NB4 (cell line): ENCODE measurements around the gene PCSK7.

ENCODE experiments used
- DNase-seq: peaks from one replicate; pipeline ENCODE4 v3.0.0; 2010; ENCODE audit warnings: low read depth
- H3K4me3 ChIP-seq: one replicate; pipeline ENCODE4 v1.5.1; 2011; ENCODE audit warnings: mild to moderate bottlenecking, low read depth, low read length, moderate library complexity
- MYC ChIP-seq: IDR thresholded peaks from 2 replicates; pipeline ENCODE4 v1.6.1; 2011; ENCODE audit warnings: low read depth, low read length
- POLR2A ChIP-seq: IDR thresholded peaks from 2 replicates; pipeline ENCODE4 v1.6.1; 2011; ENCODE audit warnings: mild to moderate bottlenecking; ENCODE audit not compliant: insufficient read length; ENCODE audit errors: extremely low read depth
- TF ChIP-seq, protein P1 (sequence below): IDR thresholded peaks from 2 replicates; pipeline ENCODE4 v1.6.1; 2011; ENCODE audit warnings: low read depth, low read length
- TF ChIP-seq, protein P2 (sequence below): IDR thresholded peaks from one replicate; pipeline ENCODE4 v1.5.1; 2012; ENCODE audit warnings: low read depth, low read length

The PCSK7 gene

DNA sequence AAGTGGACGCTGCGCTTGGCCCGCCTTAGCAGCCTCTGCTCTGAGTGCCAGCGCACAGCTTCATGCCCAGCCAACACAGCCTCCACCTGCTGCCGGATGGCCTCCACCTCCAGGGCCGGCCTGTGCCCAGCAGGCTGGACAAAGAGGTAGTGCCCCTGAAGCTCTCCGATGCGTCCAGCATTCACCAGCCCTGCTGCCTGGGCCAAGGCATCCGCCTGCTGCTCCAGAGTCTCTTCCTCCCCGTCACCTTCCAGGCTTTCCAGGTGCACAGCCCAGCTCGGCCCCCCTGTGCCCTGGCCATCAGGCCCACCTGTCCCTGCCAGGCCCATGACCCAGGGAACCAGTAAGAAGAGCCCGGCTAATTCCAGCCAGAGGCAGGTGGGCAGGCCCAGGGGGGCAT is 2.5 kb downstream of the PCSK7 start:
- H3K4me3 ChIP-seq: no peak overlapping the region
- TF ChIP-seq POLR2A: no peak
- TF ChIP-seq, protein P1, sequence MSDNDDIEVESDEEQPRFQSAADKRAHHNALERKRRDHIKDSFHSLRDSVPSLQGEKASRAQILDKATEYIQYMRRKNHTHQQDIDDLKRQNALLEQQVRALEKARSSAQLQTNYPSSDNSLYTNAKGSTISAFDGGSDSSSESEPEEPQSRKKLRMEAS: no peak
- DNase-seq: no peak

DNA sequence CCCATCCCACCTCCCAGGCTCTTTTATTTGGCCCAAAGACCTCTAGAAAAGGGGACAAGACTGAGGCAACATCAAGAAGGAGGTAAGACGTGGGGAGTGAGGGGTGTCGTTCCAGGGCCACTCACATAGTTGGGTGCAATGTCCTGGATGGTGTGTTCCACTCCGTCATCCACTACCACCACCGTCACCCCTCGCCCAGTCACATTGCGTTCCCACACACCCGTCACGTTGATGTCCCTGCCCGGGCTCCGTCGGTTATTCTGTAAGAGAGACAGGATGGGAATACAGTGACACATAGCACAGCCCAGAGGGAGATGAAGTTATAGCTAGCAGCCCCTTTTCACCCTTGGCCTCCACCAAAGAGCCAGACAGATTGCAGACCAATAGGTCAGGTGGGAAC is 3.8 kb downstream of the PCSK7 start:
- no peak for DNase-seq
- TF ChIP-seq, protein P1: no peak
- TF ChIP-seq POLR2A (no peak), MYC (no peak)
- TF ChIP-seq, protein P2, sequence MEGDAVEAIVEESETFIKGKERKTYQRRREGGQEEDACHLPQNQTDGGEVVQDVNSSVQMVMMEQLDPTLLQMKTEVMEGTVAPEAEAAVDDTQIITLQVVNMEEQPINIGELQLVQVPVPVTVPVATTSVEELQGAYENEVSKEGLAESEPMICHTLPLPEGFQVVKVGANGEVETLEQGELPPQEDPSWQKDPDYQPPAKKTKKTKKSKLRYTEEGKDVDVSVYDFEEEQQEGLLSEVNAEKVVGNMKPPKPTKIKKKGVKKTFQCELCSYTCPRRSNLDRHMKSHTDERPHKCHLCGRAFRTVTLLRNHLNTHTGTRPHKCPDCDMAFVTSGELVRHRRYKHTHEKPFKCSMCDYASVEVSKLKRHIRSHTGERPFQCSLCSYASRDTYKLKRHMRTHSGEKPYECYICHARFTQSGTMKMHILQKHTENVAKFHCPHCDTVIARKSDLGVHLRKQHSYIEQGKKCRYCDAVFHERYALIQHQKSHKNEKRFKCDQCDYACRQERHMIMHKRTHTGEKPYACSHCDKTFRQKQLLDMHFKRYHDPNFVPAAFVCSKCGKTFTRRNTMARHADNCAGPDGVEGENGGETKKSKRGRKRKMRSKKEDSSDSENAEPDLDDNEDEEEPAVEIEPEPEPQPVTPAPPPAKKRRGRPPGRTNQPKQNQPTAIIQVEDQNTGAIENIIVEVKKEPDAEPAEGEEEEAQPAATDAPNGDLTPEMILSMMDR: no peak
- no peak overlapping the region for H3K4me3 ChIP-seq

DNA sequence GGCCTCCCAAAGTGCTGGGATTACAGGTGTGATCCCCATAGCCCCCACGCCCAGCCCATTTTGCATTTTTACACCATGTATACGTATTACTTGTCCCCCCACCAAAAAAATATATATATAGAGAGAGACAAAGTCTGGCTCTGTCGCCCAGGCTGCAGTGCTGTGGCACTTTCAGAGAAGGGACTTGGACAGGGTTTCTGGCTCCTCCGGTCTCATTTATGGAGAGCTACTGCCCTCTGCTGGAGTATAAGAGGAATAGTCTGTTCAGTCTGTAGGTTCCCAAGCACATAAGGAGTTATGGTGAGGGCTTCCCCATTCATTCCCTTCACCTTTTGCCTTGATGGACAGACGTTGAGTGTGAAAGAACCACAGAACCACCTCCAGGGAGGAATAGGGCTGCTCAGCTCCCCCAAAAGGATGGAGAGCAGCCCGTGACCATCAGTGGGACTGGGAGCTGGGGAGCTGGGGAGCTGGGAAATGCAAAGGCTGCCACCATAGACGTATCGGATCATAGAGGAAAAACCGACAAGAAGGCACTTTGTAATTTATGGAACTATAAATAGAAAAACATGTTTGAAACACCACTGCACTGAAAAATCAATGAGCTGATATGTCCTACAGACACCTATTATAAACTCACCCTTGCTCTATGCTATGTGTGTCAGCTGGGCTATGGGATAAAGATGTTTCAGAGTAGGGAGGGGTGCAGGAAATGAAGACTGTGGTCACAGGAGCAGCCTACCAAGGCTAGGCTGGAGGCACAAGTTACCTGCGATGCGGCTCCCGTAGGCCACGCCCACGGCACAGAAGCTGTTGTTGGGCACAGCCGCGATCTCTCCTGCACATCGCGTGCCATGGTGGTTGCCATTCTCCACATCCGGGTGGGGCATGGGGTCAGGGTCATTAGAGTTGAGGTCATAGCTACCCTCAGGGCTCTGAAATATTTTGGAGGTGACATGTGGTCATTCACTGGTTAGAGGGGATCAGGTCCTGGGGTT is 5.2 kb downstream of the PCSK7 start:
- TF ChIP-seq, protein P1: peak; percentile 44; the same call in 1 of the 2 replicates
- TF ChIP-seq, protein P2: peak; percentile 77
- TF ChIP-seq POLR2A: no peak
- peak; percentile 21; the same call in 1 of the 2 replicates for TF ChIP-seq MYC
- peak; percentile 86 for DNase-seq
- H3K4me3 ChIP-seq: no peak overlapping the region

DNA sequence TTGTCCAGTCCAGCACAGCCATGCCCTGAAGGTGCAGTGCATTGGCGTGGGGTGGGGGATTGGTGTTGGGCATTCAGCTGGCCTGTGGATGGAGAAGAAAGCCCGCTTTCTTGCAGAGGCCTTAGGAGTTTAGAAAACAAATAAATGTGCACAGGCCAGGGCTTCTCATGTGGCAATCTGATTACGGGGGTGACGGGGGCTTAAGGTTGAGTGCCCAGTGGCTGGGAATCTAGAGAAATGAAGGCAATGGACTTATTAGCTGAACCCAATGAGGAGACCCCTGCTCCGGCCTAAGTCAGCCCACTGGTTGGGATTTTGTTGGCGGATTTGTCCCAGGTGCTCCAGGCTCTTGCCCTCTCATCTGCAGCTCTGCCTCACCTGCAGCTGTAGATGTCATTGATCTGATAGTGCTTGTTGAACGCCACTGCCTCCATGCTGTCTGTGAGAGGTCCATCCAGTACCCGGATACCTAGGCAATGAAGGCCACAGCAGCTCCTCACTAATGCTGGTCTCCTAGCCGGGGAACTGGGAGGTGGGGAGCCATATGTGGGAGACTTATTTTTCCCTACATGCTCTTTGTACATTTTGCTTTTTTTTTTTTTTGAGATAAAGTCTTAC is 6.2 kb downstream of the PCSK7 start:
- H3K4me3 ChIP-seq: no peak overlapping the region
- TF ChIP-seq, protein P1: no peak
- no peak for TF ChIP-seq POLR2A
- TF ChIP-seq MYC: no peak
- TF ChIP-seq, protein P2: no peak
- DNase-seq: no peak

DNA sequence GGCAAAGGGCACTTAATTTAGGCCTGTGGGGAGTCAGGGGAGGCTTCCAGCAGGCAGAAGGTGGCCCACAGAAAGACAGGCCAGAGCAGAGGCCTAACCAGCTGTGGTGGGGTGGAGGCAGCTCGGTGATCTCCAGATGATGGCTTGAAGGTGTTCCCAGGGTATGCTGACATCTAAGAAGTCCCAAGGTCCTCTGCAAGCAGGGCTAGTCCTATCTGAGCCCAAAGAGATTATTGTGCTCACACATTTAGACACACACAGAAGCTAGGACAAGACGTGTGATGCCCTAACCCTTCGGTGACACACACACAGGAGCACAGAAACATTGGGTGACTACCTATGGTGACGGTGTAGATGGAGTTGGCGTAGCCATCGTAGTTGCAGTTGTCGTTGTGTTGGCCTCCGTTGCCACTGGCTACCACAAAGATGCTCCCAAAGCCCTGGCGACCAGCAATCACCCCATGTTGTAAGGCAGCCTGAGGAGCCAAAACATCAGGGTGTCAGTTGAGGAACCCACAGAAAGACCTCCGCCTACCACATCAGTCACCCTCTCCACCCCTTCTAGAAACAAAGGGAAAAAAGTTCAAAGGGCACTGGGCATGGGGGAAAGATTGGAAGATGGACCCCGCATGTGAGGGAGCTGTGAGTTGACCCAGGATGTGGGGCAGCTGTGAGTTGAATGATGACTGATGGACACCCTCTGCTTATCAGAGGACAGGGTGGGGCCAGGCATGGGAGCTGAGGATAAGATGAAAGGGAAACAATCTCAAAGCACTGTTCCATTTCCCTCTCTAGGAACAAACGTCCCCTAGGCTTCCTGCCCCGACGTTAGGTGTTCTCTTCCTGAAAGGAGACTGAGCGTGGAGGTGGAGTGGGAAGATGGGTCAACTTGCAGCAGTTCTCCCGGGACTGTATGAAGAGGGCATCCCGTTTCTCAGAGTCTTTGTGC is 7.9 kb downstream of the PCSK7 start:
- no peak for DNase-seq
- H3K4me3 ChIP-seq: no peak overlapping the region
- no peak for TF ChIP-seq MYC
- TF ChIP-seq, protein P1: no peak
- TF ChIP-seq, protein P2: no peak
- no peak for TF ChIP-seq POLR2A
